Motor neuron (in vitro differentiated cells): ENCODE data around the gene SHISA9. TPM values are rescaled to one million over a fixed set of nuclear protein-coding genes. Genes with fewer than 3 reads are reported as not detected.

ENCODE experiments used
- ATAC-seq, 8 experiments: fragments of 200-7000 bp; cut with Tn5 transposase; replicated peaks in 6 of 8; 2 replicates each; pipeline ENCODE4 v1.8.0; 2021; ENCODE audit warnings: mild to moderate bottlenecking in 8 of 8, moderate library complexity in 8 of 8
- H3K27ac ChIP-seq, 2 donors: fragments of 250-450 bp; sonication (Bioruptor Pico); 2 replicates each; pipeline ENCODE4 v1.9.0; 2021; ENCODE audit warnings: antibody characterized with exemption in 2 of 2, mild to moderate bottlenecking in 2 of 2, moderate library complexity in 1 of 2
- H3K4me1 ChIP-seq, 2 donors: fragments of 250-450 bp; sonication (Bioruptor Pico); replicated peaks in 1 of 2; 2 replicates each; pipeline ENCODE4 v1.6.1; 2021; ENCODE audit warnings: antibody characterized with exemption in 2 of 2, mild to moderate bottlenecking in 2 of 2, moderate library complexity in 1 of 2
- H3K4me3 ChIP-seq, 5 donors: fragments of 250-450 bp; sonication (Bioruptor Pico); 2 replicates each; pipeline ENCODE4 v1.9.0; 2021; ENCODE audit warnings: antibody characterized with exemption in 5 of 5, mild to moderate bottlenecking in 5 of 5, moderate library complexity in 4 of 5
- WGBS, 10 experiments: fragments of 450-650 bp; shearing (Covaris generic); methylation state at CpG; one replicate each; pipeline ENCODE4 v1.0.0; 2022; 5-methylcytosine and 5-hydroxymethylcytosine counted together
- in situ Hi-C, 9 experiments: fragments of 400-800 bp; cut with MboI; loops; one replicate each; pipeline ENCODE4 v1.15.0; 2021; ENCODE audit warnings: low sequenced_read_pairs in 9 of 9, low pct_unique_long_range_greater_than_20kb in 2 of 9; ENCODE audit not compliant: unreplicated experiment in 9 of 9
- total RNA-seq, 8 experiments: library from RNA; unstranded; fragments of 300-600 nt; gene quantifications; 2 replicates each; pipeline versions ENCODE4 v1.2.3 to v1.2.4, GENCODE V29; 2022

The SHISA9 gene
- total RNA-seq, 8 experiments from 2014 or later: 0.20 to 18.3 (median 0.88) TPM

- WGBS, 10 experiments: 0 to 75% (median 39%) methylated on average over 1 to 3 of the region's 3 CpGs; no CpG with 5 or more reads in 3 of the 10 experiments
- no peaks in the 10 kb centered on the region for H3K4me1 ChIP-seq
- no peak overlapping the region for H3K4me3 ChIP-seq
- no peak overlapping the region for H3K27ac ChIP-seq
- in situ Hi-C loops: no loop called here
- ATAC-seq: no peak
Observed at GRCh38 chr16:13242201-13242600, 340.8 kb downstream of the SHISA9 start.

- 33 to 93% (median 73%) methylated on average over 2 to 5 of the region's 5 CpGs; no CpG with 5 or more reads in 3 of the 10 experiments for WGBS, 10 experiments
- ATAC-seq: no peak
- H3K4me1 ChIP-seq: no peaks in the 10 kb centered on the region
- H3K4me3 ChIP-seq: no peak overlapping the region
- in situ Hi-C loops: no loop called here
- no peak overlapping the region for H3K27ac ChIP-seq
Observed at GRCh38 chr16:13244770-13245169, 343.4 kb downstream of the SHISA9 start.

- 0 to 94% (median 85%) methylated on average over 1 to 6 of the region's 6 CpGs; no CpG with 5 or more reads in 2 of the 10 experiments for WGBS, 10 experiments
- in situ Hi-C loops: no loop called here
- no peaks in the 10 kb centered on the region for H3K4me1 ChIP-seq
- H3K27ac ChIP-seq: no peak overlapping the region
- ATAC-seq: no peak
- no peak overlapping the region for H3K4me3 ChIP-seq
Observed at GRCh38 chr16:13245713-13246377, 344.4 kb downstream of the SHISA9 start.

- in situ Hi-C loops: no loop called here
- H3K4me3 ChIP-seq: no peak overlapping the region
- ATAC-seq: no peak
- peaks cover 0 to 3% of the 10 kb centered on the region in 2 donors for H3K4me1 ChIP-seq
- no peak overlapping the region for H3K27ac ChIP-seq
- 0 to 85% (median 55%) methylated on average over 1 of the region's 1 CpG; no CpG with 5 or more reads in 1 of the 10 experiments for WGBS, 10 experiments
Observed at GRCh38 chr16:13254998-13255614, 353.7 kb downstream of the SHISA9 start.

- H3K4me3 ChIP-seq: no peak overlapping the region
- no peak for ATAC-seq
- H3K4me1 ChIP-seq: no peaks in the 10 kb centered on the region
- in situ Hi-C loops: no loop called here
- H3K27ac ChIP-seq: no peak overlapping the region
- 0 to 86% (median 48%) methylated on average over 1 to 3 of the region's 3 CpGs; no CpG with 5 or more reads in 4 of the 10 experiments for WGBS, 10 experiments
Observed at GRCh38 chr16:13262270-13263090, 361.1 kb downstream of the SHISA9 start.

- WGBS, 10 experiments: 47 to 81% methylated on average over 2 to 3 of the region's 4 CpGs; no CpG with 5 or more reads in 8 of the 10 experiments
- no peak for ATAC-seq
- H3K4me3 ChIP-seq: no peak overlapping the region
- no peak overlapping the region for H3K27ac ChIP-seq
- H3K4me1 ChIP-seq: no peaks in the 10 kb centered on the region
- in situ Hi-C loops: no loop called here
Observed at GRCh38 chr16:13264749-13265552, 363.6 kb downstream of the SHISA9 start.

- Histone ChIP-seq H3K4me1 (no peaks in the 10 kb centered on the region), H3K4me3 (no peak overlapping the region), H3K27ac (no peak overlapping the region)
- ATAC-seq: no peak
- in situ Hi-C loops: no loop called here
- 0 to 100% (median 80%) methylated on average over 1 of the region's 1 CpG; no CpG with 5 or more reads in 5 of the 10 experiments for WGBS, 10 experiments
Observed at GRCh38 chr16:13269359-13269758, 368.0 kb downstream of the SHISA9 start.

GRCh38 chr16:13269905-13270528, 368.6 kb downstream of the SHISA9 start:
- in situ Hi-C loops: no loop called here
- 11 to 83% (median 50%) methylated on average over 1 to 5 of the region's 5 CpGs; no CpG with 5 or more reads in 1 of the 10 experiments for WGBS, 10 experiments

GRCh38 chr16:13270602-13271001, 369.2 kb downstream of the SHISA9 start:
- H3K4me1 ChIP-seq: no peaks in the 10 kb centered on the region

More at GRCh38 chr16:13269905-13270528, 368.6 kb downstream of the SHISA9 start:
- H3K27ac ChIP-seq: no peak overlapping the region
- H3K4me1 ChIP-seq: no peaks in the 10 kb centered on the region
- H3K4me3 ChIP-seq: no peak overlapping the region
- ATAC-seq: no peak

GRCh38 chr16:13289515-13289914, 388.1 kb downstream of the SHISA9 start:
- no peak overlapping the region for H3K4me3 ChIP-seq
- H3K4me1 ChIP-seq: no peaks in the 10 kb centered on the region
- no peak overlapping the region for H3K27ac ChIP-seq
- in situ Hi-C loops: no loop called here
- no peak for ATAC-seq

More at GRCh38 chr16:13270602-13271001, 369.2 kb downstream of the SHISA9 start:
- WGBS, 10 experiments: 0 to 100% (median 50%) methylated on average over 1 of the region's 1 CpG; no CpG with 5 or more reads in 3 of the 10 experiments
- H3K4me3 ChIP-seq: no peak overlapping the region
- no peak for ATAC-seq
- H3K27ac ChIP-seq: no peak overlapping the region
- in situ Hi-C loops: no loop called here
